Spleen (tissue), 11 donors: ENCODE data around the gene HEMK1. TPM values are rescaled to one million over a fixed set of nuclear protein-coding genes. Genes with fewer than 3 reads are reported as not detected.

ENCODE experiments used
- DNase-seq: peaks from one replicate; pipeline ENCODE4 v3.0.0-alpha.2; 2020
- H3K27ac ChIP-seq, 8 donors: fragments of 200-600 bp; sonication (generic) in 7 of 8; 1 replicate in 4 of 8; 2 replicates in 4 of 8; pipeline versions ENCODE4 v1.5.0 to v1.8.0; 2016 to 2021; ENCODE audit warnings: inconsistent platforms in 4 of 8, mild to moderate bottlenecking in 4 of 8, moderate library complexity in 1 of 8
- H3K27me3 ChIP-seq, 7 donors: fragments of 200-600 bp; sonication (generic) in 6 of 7; replicated peaks in 1 of 7; 1 replicate in 4 of 7; 2 replicates in 3 of 7; pipeline versions ENCODE4 v1.5.0 to v1.8.0; 2016 to 2021; ENCODE audit warnings: inconsistent platforms in 3 of 7, mild to moderate bottlenecking in 1 of 7
- H3K36me3 ChIP-seq, 6 donors: fragments of 200-600 bp; sonication (generic) in 5 of 6; 1 replicate in 4 of 6; 2 replicates in 2 of 6; pipeline versions ENCODE4 v1.5.0 to v1.8.0; 2016 to 2021; ENCODE audit warnings: inconsistent platforms in 2 of 6
- H3K4me1 ChIP-seq, 6 donors: fragments of 200-600 bp; sonication (generic) in 5 of 6; 1 replicate in 3 of 6; 2 replicates in 3 of 6; pipeline versions ENCODE4 v1.5.0 to v1.8.0; 2016 to 2021; ENCODE audit warnings: inconsistent platforms in 3 of 6
- H3K4me3 ChIP-seq, 8 donors: fragments of 200-600 bp; sonication (generic) in 7 of 8; 1 replicate in 4 of 8; 2 replicates in 4 of 8; pipeline versions ENCODE4 v1.5.0 to v1.8.0; 2016 to 2021; ENCODE audit warnings: inconsistent platforms in 4 of 8, mild to moderate bottlenecking in 4 of 8, moderate library complexity in 2 of 8
- H3K9me3 ChIP-seq, 8 donors: fragments of 200-600 bp; sonication (generic) in 7 of 8; 1 replicate in 4 of 8; 2 replicates in 4 of 8; pipeline versions ENCODE4 v1.5.0 to v1.8.0; 2016 to 2021; ENCODE audit warnings: inconsistent platforms in 4 of 8
- POLR2A ChIP-seq, 3 donors: fragments of 450-650 bp; IDR thresholded peaks; one replicate each; pipeline ENCODE4 v1.5.1; 2017; ENCODE audit warnings: antibody characterized with exemption in 3 of 3, mild to moderate bottlenecking in 1 of 3
- POLR2AphosphoS5 ChIP-seq, 3 donors: sonication (generic); formaldehyde crosslinking; IDR thresholded peaks; one replicate each; pipeline ENCODE4 v1.5.1; 2017; ENCODE audit warnings: antibody characterized with exemption in 3 of 3
- WGBS, 5 donors: extraction: QIAGEN DNeasy Blood & Tissue Kit in 3 of 5; methylation state at CpG; one replicate each; pipeline versions ENCODE4 v1.1.5 to v1.1.7; 2013 to 2018; 5-methylcytosine and 5-hydroxymethylcytosine counted together
- intact Hi-C: fragments of 100-400 bp; cut with DNase I; formaldehyde crosslinking; loops from one replicate; pipeline ENCODE4 v1.15.0; 2023; ENCODE audit warnings: low total_unique reads
- polyA plus RNA-seq, 3 donors: library from polyadenylated mRNA; stranded (reverse); fragments of 200-250 nt; gene quantifications; one replicate each; pipeline ENCODE4 v1.2.1, GENCODE V29; 2013
- total RNA-seq, 7 donors: library from RNA; depleted of rRNA in 3 of 7; stranded (reverse); fragments of >200 nt in 3 of 7; fragmentation: NEBNext Ultra II Directional in 4 of 7; extraction: Animal tissue kit (Norgen Biotek cat#: 25700) in 4 of 7; gene quantifications; one replicate each; pipeline versions ENCODE4 v1.1.0 to v1.2.1, GENCODE V29; 2016 to 2021
- TF ChIP-seq, protein P1 (sequence below), 11 experiments: fragments of 200-600 bp in 7 of 11; fragments of 450-650 bp in 4 of 11; sonication (generic) in 4 of 11; IDR thresholded peaks in 8 of 11; conservative IDR thresholded peaks in 3 of 11; 1 replicate in 7 of 11; 2 replicates in 4 of 11; pipeline versions ENCODE4 v1.4.0 to v1.8.0; 2016 to 2021; ENCODE audit warnings: antibody characterized with exemption in 11 of 11, inconsistent platforms in 4 of 11, mild to moderate bottlenecking in 1 of 11
- donor health status: healthy with polysubstance abuse.
- donor health status: DM: no; HTN: no; CAD: no; lungs with moderate emphysema.
- donor health status: DM: no; HTN: no; CAD: no.
- donor health status: Bipolar disorder and iron deficiency.
- donor health status: healthy.
- donor health status: DM: no; HTN: no; CAD: no.
- donor health status: DM: yes; HTN: yes; CAD: no.

Gene HEMK1
- total and polyA plus RNA-seq, 10 donors = 7.6 to 45.2 (median 20.8) TPM

DNA sequence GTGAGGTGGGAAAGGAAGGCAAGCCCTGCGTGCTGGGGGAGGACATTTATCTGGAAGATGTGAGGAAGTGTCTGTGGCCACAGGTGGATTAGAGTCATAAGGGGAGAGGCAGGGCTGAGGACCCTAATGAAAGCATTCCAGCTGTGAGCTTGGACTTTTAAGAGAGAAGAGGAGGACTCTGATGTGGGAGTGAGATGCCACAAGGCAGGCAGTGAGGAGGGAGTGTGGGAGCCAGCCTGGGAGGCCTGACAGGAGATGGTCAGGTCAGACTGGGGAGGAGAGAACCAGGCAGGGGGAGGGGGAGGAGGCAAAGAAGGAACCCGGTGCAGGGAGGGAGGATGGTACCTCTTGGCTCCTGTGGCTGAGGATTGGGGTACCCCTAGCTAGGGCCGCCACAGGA is 68.6 kb downstream of the HEMK1 start:
- H3K27ac ChIP-seq = peak overlapping the region in 1 of 8 donors; percentile 17
- no peak overlapping the region for H3K4me3 ChIP-seq
- H3K36me3 ChIP-seq = peaks cover 0 to 54% (median 26%) of the 10 kb centered on the region in 6 donors
- no peaks in the 10 kb centered on the region for H3K9me3 ChIP-seq
- intact Hi-C loops = no loop called here
- peaks cover 0 to 47% (median 21%) of the 10 kb centered on the region in 6 donors for H3K4me1 ChIP-seq
- no peak for DNase-seq
- TF ChIP-seq POLR2A (IDR thresholded peaks at IDR 0.05) = no peak
- TF ChIP-seq, protein P1, sequence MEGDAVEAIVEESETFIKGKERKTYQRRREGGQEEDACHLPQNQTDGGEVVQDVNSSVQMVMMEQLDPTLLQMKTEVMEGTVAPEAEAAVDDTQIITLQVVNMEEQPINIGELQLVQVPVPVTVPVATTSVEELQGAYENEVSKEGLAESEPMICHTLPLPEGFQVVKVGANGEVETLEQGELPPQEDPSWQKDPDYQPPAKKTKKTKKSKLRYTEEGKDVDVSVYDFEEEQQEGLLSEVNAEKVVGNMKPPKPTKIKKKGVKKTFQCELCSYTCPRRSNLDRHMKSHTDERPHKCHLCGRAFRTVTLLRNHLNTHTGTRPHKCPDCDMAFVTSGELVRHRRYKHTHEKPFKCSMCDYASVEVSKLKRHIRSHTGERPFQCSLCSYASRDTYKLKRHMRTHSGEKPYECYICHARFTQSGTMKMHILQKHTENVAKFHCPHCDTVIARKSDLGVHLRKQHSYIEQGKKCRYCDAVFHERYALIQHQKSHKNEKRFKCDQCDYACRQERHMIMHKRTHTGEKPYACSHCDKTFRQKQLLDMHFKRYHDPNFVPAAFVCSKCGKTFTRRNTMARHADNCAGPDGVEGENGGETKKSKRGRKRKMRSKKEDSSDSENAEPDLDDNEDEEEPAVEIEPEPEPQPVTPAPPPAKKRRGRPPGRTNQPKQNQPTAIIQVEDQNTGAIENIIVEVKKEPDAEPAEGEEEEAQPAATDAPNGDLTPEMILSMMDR (IDR thresholded peaks at IDR 0.05 in 8 of 11, conservative IDR thresholded peaks at IDR 0.05 in 3 of 11) = no peak
- no peak for TF ChIP-seq POLR2AphosphoS5 (IDR thresholded peaks at IDR 0.05)
- H3K27me3 ChIP-seq = no peaks in the 10 kb centered on the region
- WGBS, 5 donors = 46 to 60% (median 58%) methylated on average over 3 of the region's 3 CpGs

DNA sequence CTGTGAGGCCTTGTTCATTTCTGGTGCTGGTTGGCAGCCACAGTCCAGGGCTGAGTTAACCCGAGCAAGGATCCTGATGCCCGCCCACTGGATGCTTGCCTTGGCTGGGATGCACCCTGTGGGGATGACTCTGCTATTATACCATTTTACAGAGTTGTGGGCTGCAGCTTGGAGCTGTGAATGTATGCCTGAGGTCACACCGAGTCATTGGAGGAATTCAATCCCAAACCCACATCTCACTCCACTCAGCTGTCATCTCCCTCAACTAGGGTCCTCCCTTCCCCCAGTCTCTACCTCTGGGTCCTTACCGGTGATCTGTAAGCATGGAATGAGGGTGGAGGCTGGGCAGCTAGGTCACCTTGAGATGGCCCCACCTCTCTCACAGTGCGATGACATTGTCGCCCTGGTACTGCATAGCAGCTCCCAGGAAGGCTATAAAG is 69.8 kb downstream of the HEMK1 start:
- no peak overlapping the region for H3K27ac ChIP-seq
- H3K27me3 ChIP-seq = no peaks in the 10 kb centered on the region
- peaks cover 0 to 65% (median 37%) of the 10 kb centered on the region in 6 donors for H3K36me3 ChIP-seq
- H3K4me1 ChIP-seq = peaks cover 0 to 36% (median 11%) of the 10 kb centered on the region in 6 donors
- intact Hi-C loops = no loop called here
- 91 to 97% (median 95%) methylated on average over 6 of the region's 6 CpGs for WGBS, 5 donors
- H3K9me3 ChIP-seq = no peaks in the 10 kb centered on the region
- no peak for DNase-seq
- no peak for TF ChIP-seq POLR2AphosphoS5 (IDR thresholded peaks at IDR 0.05)
- no peak overlapping the region for H3K4me3 ChIP-seq

DNA sequence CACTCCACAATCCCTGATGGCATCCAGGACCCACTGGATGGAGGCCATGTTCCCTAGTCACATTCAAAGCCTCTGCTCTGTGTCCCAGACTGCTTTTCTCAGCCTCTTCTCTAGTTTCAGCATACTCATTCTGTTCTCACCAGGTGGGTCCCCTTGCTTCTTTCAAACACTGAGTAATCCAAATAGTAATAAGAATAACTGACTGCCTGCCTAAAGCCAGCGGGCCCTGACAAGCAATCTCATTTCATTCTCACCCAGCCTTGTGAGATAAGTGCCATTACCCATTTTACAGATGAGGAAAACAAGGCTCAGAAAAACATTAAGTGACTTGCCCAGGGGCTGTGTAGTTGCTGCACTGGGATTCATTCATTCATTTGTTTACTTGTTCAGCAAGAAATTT is 73.1 kb downstream of the HEMK1 start:
- WGBS, 5 donors = 75 to 91% (median 82%) methylated on average over 1 of the region's 1 CpG
- H3K27me3 ChIP-seq = no peaks in the 10 kb centered on the region
- H3K9me3 ChIP-seq = no peaks in the 10 kb centered on the region
- peaks cover 0 to 91% (median 69%) of the 10 kb centered on the region in 6 donors for H3K36me3 ChIP-seq
- H3K4me1 ChIP-seq = peaks cover 0 to 6% (median 1%) of the 10 kb centered on the region in 6 donors
- no peak overlapping the region for H3K27ac ChIP-seq
- intact Hi-C loops = no loop called here
- no peak for DNase-seq
- TF ChIP-seq POLR2AphosphoS5 (IDR thresholded peaks at IDR 0.05) (no peak), POLR2A (IDR thresholded peaks at IDR 0.05) (no peak)
- TF ChIP-seq, protein P1 (IDR thresholded peaks at IDR 0.05 in 8 of 11, conservative IDR thresholded peaks at IDR 0.05 in 3 of 11) = no peak
- H3K4me3 ChIP-seq = no peak overlapping the region

DNA sequence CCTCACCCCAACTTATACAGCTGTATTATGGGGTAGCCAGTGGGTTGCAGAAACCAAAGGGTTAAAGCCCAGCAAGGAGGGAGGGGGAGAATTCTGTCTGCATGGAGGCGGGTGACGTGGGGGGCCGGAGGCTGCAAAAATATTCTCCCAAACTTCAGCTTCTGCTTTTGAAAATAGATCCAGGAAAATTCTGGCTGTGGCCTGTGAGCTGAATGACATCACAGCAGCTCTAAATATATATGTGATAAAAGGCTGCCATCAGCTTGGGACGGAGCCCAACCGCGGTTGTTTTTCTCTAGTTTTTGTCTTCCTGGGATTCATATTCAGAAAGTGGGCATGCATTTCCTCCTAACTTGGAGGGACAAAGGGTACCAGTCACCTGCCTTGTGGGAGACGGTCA is 75.2 kb downstream of the HEMK1 start:
- no peak for DNase-seq
- Histone ChIP-seq H3K4me1 (no peaks in the 10 kb centered on the region), H3K27me3 (no peaks in the 10 kb centered on the region), H3K36me3 (peaks cover 0 to 100% (median 85%) of the 10 kb centered on the region in 6 donors), H3K27ac (no peak overlapping the region), H3K4me3 (no peak overlapping the region), H3K9me3 (no peaks in the 10 kb centered on the region)
- intact Hi-C loops = no loop called here
- WGBS, 5 donors = 79 to 87% (median 82%) methylated on average over 7 of the region's 7 CpGs
- TF ChIP-seq, protein P1 (IDR thresholded peaks at IDR 0.05 in 8 of 11, conservative IDR thresholded peaks at IDR 0.05 in 3 of 11) = no peak
- TF ChIP-seq POLR2AphosphoS5 (IDR thresholded peaks at IDR 0.05) = no peak
- no peak for TF ChIP-seq POLR2A (IDR thresholded peaks at IDR 0.05)

DNA sequence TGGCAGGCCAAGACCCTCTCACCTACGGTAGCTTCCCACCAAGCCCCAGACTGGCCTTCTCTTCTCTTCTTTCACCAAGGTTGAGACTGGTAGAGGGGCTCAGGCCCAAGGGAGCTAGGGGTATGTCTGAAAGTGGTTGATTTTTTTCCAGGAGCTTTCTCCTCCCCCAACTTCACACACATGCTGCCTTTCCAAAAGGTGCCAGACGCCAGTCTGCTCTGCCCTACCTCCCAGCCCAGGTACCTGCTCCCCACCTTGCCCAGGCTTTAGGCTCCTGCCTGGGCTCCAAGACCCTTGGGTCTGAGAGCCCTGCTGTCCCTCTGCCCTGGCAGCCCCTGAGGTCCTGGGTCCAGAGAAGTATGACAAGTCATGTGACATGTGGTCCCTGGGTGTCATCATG is 76.1 kb downstream of the HEMK1 start:
- H3K9me3 ChIP-seq = no peaks in the 10 kb centered on the region
- no peak overlapping the region for H3K27ac ChIP-seq
- 88 to 100% (median 96%) methylated on average over 2 of the region's 2 CpGs for WGBS, 5 donors
- TF ChIP-seq, protein P1 (IDR thresholded peaks at IDR 0.05 in 8 of 11, conservative IDR thresholded peaks at IDR 0.05 in 3 of 11) = no peak
- TF ChIP-seq POLR2A (IDR thresholded peaks at IDR 0.05) (no peak), POLR2AphosphoS5 (IDR thresholded peaks at IDR 0.05) (no peak)
- no peak overlapping the region for H3K4me3 ChIP-seq
- intact Hi-C loops = no loop called here
- H3K4me1 ChIP-seq = no peaks in the 10 kb centered on the region
- peaks cover 0 to 100% (median 82%) of the 10 kb centered on the region in 6 donors for H3K36me3 ChIP-seq
- DNase-seq = no peak
- H3K27me3 ChIP-seq = no peaks in the 10 kb centered on the region
